ENCODE results near the gene MYRFL.
"Not testable (repeated sequence)": the region's sequence is repeated elsewhere in the genome, so short reads cannot be mapped to it uniquely, and the experiment has no call there.

GRCh38 chr12:69807101-69807897, 17.7 kb upstream of the MYRFL start:
- not testable (repeated sequence) for TF ChIP-seq EP300, CTCF, POLR2A (IDR thresholded peaks at IDR 0.05)
